AG08396 (cell line): ENCODE results near the gene SNAP29.
"Not testable (repeated sequence)": the region's sequence is repeated elsewhere in the genome, so short reads cannot be mapped to it uniquely, and the experiment has no call there.

Experiments
- DNase-seq: peaks from one replicate; pipeline ENCODE4 v3.0.0; 2012; ENCODE audit warnings: low spot score, mixed read lengths

Gene SNAP29

GRCh38 chr22:20834725-20835124, 24.1 kb upstream of the SNAP29 start:
- no peak for DNase-seq

- DNase-seq, result no peak
These were observed 21.6 kb upstream of the SNAP29 start for GRCh38 chr22:20836987-20837823.

- not testable (repeated sequence) for DNase-seq
These were observed 19.5 kb upstream of the SNAP29 start for GRCh38 chr22:20839354-20839753.

- no peak for DNase-seq
These were observed 18.8 kb upstream of the SNAP29 start for GRCh38 chr22:20839837-20840645.

- DNase-seq, result no peak
These were observed 18.0 kb upstream of the SNAP29 start for GRCh38 chr22:20840646-20841371.

GRCh38 chr22:20843501-20843900, 15.3 kb upstream of the SNAP29 start:
- DNase-seq, result no peak

- no peak for DNase-seq
These were observed 14.5 kb upstream of the SNAP29 start for GRCh38 chr22:20844055-20845037.

- no peak for DNase-seq
These were observed 11.4 kb upstream of the SNAP29 start for GRCh38 chr22:20847318-20847822.

GRCh38 chr22:20852076-20852475, 6.7 kb upstream of the SNAP29 start:
- no peak for DNase-seq

GRCh38 chr22:20852503-20852902, 6.3 kb upstream of the SNAP29 start:
- DNase-seq, result no peak

GRCh38 chr22:20853236-20853660, 5.6 kb upstream of the SNAP29 start:
- DNase-seq, result no peak

- no peak for DNase-seq
These were observed 1.6 kb upstream of the SNAP29 start for GRCh38 chr22:20857247-20857643.

GRCh38 chr22:20857838-20858614, 781 bp upstream of the SNAP29 start:
- DNase-seq, result peak; percentile 83

GRCh38 chr22:20859615-20860014, 808 bp downstream of the SNAP29 start:
- DNase-seq, result no peak

GRCh38 chr22:20862540-20862939, 3.7 kb downstream of the SNAP29 start:
- DNase-seq, result no peak

GRCh38 chr22:20863366-20863765, 4.6 kb downstream of the SNAP29 start:
- DNase-seq, result no peak

GRCh38 chr22:20864186-20864908, 5.5 kb downstream of the SNAP29 start:
- DNase-seq, result no peak

GRCh38 chr22:20865331-20865730, 6.5 kb downstream of the SNAP29 start:
- no peak for DNase-seq

GRCh38 chr22:20865875-20866445, 7.2 kb downstream of the SNAP29 start:
- no peak for DNase-seq
